ENCODE data around the gene SLC39A9.

- TF ChIP-seq CTCF (conservative IDR thresholded peaks at IDR 0.05; ENCODE audit: low read depth, low read length) (no peak), EZH2phosphoT487 (IDR thresholded peaks at IDR 0.05; ENCODE audit: borderline replicate concordance, low read length) (no peak), EZH2 (IDR thresholded peaks at IDR 0.05; ENCODE audit: low read length, unreplicated experiment) (no peak)
Measured at GRCh38 chr14:69349091-69349777, 49.3 kb upstream of the SLC39A9 start.
